Smooth muscle cell (in vitro differentiated cells): Measurements from ENCODE around the gene UHRF2. TPM values are rescaled to one million over a fixed set of nuclear protein-coding genes. Genes with fewer than 3 reads are reported as not detected.

Experiments used
- DNase-seq: peaks from one replicate; lab custom pipeline; 2025; ENCODE audit not compliant: unreplicated experiment; lab: John Stamatoyannopoulos, UW
- H2AFZ ChIP-seq: fragments of 200-600 bp; sonication (generic); 2 replicates; pipeline ENCODE4 v1.6.0; 2016; ENCODE audit warnings: antibody characterized with exemption, low read depth, mild to moderate bottlenecking
- H3F3A ChIP-seq: fragments of 200-600 bp; sonication (generic); 2 replicates; pipeline ENCODE4 v1.6.0; 2017; ENCODE audit warnings: antibody characterized with exemption, low read depth
- H3K27ac ChIP-seq: fragments of 200-600 bp; sonication (generic); 2 replicates; pipeline ENCODE4 v1.5.1; 2016; ENCODE audit warnings: low read depth, mild to moderate bottlenecking
- H3K27me3 ChIP-seq: fragments of 200-600 bp; sonication (generic); 2 replicates; pipeline ENCODE4 v1.6.1; 2016; ENCODE audit warnings: low read depth, mild to moderate bottlenecking
- H3K36me3 ChIP-seq: fragments of 200-600 bp; sonication (generic); 2 replicates; pipeline ENCODE4 v1.5.1; 2016; ENCODE audit warnings: low read depth
- H3K4me1 ChIP-seq: fragments of 200-600 bp; sonication (generic); 2 replicates; pipeline ENCODE4 v1.5.1; 2016; ENCODE audit warnings: low read depth
- H3K4me2 ChIP-seq: fragments of 200-600 bp; sonication (generic); 2 replicates; pipeline ENCODE4 v1.6.0; 2016; ENCODE audit warnings: mild to moderate bottlenecking
- H3K4me3 ChIP-seq: fragments of 200-600 bp; sonication (generic); 2 replicates; pipeline ENCODE4 v1.5.1; 2016; ENCODE audit warnings: mild to moderate bottlenecking
- H3K79me2 ChIP-seq: fragments of 200-600 bp; sonication (generic); 2 replicates; pipeline ENCODE4 v1.6.0; 2016; ENCODE audit warnings: low read depth, mild to moderate bottlenecking
- H3K9ac ChIP-seq: fragments of 200-600 bp; sonication (generic); 2 replicates; pipeline ENCODE4 v1.6.0; 2016; ENCODE audit warnings: low read depth
- H3K9me3 ChIP-seq: fragments of 200-600 bp; sonication (generic); replicated peaks from 2 replicates; pipeline ENCODE4 v1.5.1; 2016; ENCODE audit warnings: low read depth
- H4K20me1 ChIP-seq: fragments of 200-600 bp; sonication (generic); 2 replicates; pipeline ENCODE4 v1.6.0; 2016; ENCODE audit warnings: low read depth
- CTCF ChIP-seq: fragments of 200-600 bp; sonication (generic); IDR thresholded peaks from 2 replicates; pipeline ENCODE4 v1.5.1; 2017; ENCODE audit warnings: borderline replicate concordance, mild to moderate bottlenecking, antibody characterized with exemption; ENCODE audit not compliant: insufficient read depth, poor library complexity, severe bottlenecking
- WGBS: methylation state at CpG from one replicate; pipeline ENCODE4 v1.1.7; 2016; ENCODE audit warnings: low lambda C conversion rate; 5-methylcytosine and 5-hydroxymethylcytosine counted together
- polyA plus RNA-seq: library from polyadenylated mRNA; unstranded; fragments of >200 nt; fragmentation: Nextera tagmentation; extraction: Ambion mirVana; gene quantifications from 2 replicates; pipeline ENCODE4 v1.2.1, GENCODE V29; 2016
- total RNA-seq: library from RNA; depleted of rRNA; stranded (reverse); fragments of >200 nt; gene quantifications from 2 replicates; pipeline ENCODE4 v1.2.3, GENCODE V29; 2014

Gene UHRF2
- total and polyA plus RNA-seq, 2 experiments from 2014 or later, result 15.6 to 54.5 TPM

GRCh38 chr9:6551136-6551535 is 138.1 kb downstream of the UHRF2 start:
- Histone ChIP-seq H3K4me1 (peaks cover 3% of the 10 kb centered on the region), H3K27ac (no peak overlapping the region), H3K9me3 (no peaks in the 10 kb centered on the region), H3K4me2 (no peak overlapping the region), H3K36me3 (no peaks in the 10 kb centered on the region), H4K20me1 (no peaks in the 10 kb centered on the region), H3K4me3 (no peak overlapping the region), H3K27me3 (no peaks in the 10 kb centered on the region), H2AFZ (no peak overlapping the region), H3K9ac (no peak overlapping the region), H3F3A (peaks cover 10% of the 10 kb centered on the region), H3K79me2 (no peaks in the 10 kb centered on the region)
- DNase-seq, result no peak
- WGBS, result 83% methylated on average over 2 of the region's 2 CpGs
- no peak for TF ChIP-seq CTCF

GRCh38 chr9:6552033-6552432 is 139.0 kb downstream of the UHRF2 start:
- peak overlapping the region; percentile 76 for H3K27ac ChIP-seq
- no peaks in the 10 kb centered on the region for H3K36me3 ChIP-seq
- H3K9ac ChIP-seq, result no peak overlapping the region
- H3F3A ChIP-seq, result peaks cover 10% of the 10 kb centered on the region
- no peaks in the 10 kb centered on the region for H3K27me3 ChIP-seq
- no peaks in the 10 kb centered on the region for H4K20me1 ChIP-seq
- no peak for DNase-seq
- WGBS, result 73% methylated on average over 3 of the region's 3 CpGs
- peaks cover 3% of the 10 kb centered on the region for H3K4me1 ChIP-seq
- no peak overlapping the region for H2AFZ ChIP-seq
- no peak for TF ChIP-seq CTCF
- no peaks in the 10 kb centered on the region for H3K79me2 ChIP-seq
- peak overlapping the region; percentile 67 for H3K4me2 ChIP-seq
- no peaks in the 10 kb centered on the region for H3K9me3 ChIP-seq
- H3K4me3 ChIP-seq, result no peak overlapping the region

GRCh38 chr9:6552498-6553121 is 139.6 kb downstream of the UHRF2 start:
- Histone ChIP-seq H3F3A (peaks cover 10% of the 10 kb centered on the region), H3K4me1 (peaks cover 3% of the 10 kb centered on the region), H3K36me3 (no peaks in the 10 kb centered on the region), H3K9ac (no peak overlapping the region), H2AFZ (no peak overlapping the region), H3K27ac (peak overlapping the region; percentile 76), H3K27me3 (no peaks in the 10 kb centered on the region), H3K9me3 (no peaks in the 10 kb centered on the region), H3K79me2 (no peaks in the 10 kb centered on the region), H3K4me2 (peak overlapping the region; percentile 67), H4K20me1 (no peaks in the 10 kb centered on the region), H3K4me3 (no peak overlapping the region)
- WGBS, result 55% methylated on average over 7 of the region's 7 CpGs
- TF ChIP-seq CTCF, result no peak
- DNase-seq, result no peak

- Histone ChIP-seq H3K27me3 (no peaks in the 10 kb centered on the region), H3K36me3 (no peaks in the 10 kb centered on the region), H3K27ac (peak overlapping the region; percentile 44), H3K9me3 (no peaks in the 10 kb centered on the region), H4K20me1 (no peaks in the 10 kb centered on the region), H3K4me2 (no peak overlapping the region), H3K4me3 (no peak overlapping the region), H3K4me1 (peaks cover 3% of the 10 kb centered on the region), H3K9ac (no peak overlapping the region), H3F3A (peaks cover 10% of the 10 kb centered on the region), H2AFZ (no peak overlapping the region), H3K79me2 (no peaks in the 10 kb centered on the region)
- DNase-seq, result no peak
- TF ChIP-seq CTCF, result no peak
- 96% methylated on average over 1 of the region's 1 CpG for WGBS
These were observed 140.9 kb downstream of the UHRF2 start for GRCh38 chr9:6553866-6554265.
